ENCODE data around the gene GPR63. TPM values are rescaled to one million over a fixed set of nuclear protein-coding genes. Genes with fewer than 3 reads are reported as not detected.

The GPR63 gene
- total and polyA plus RNA-seq, 2 donors (not counting 1 experiment from before 2014, with no cell fraction given), result 1.2 to 3.0 TPM

GRCh38 chr6:96844530-96844929, 7.3 kb upstream of the GPR63 start:
- Histone ChIP-seq H3K9me3 (ENCODE audit: control insufficient read depth, insufficient read depth, low read depth, low read length) (no peaks in the 10 kb centered on the region), H3K4me3 (replicated peaks in 1 of 4; ENCODE audit: control extremely low read depth in 1 of 4, insufficient read depth in 1 of 4, low read depth in 3 of 4, low read length in 4 of 4) (no peak overlapping the region)

GRCh38 chr6:96841345-96841744, 4.1 kb upstream of the GPR63 start:
- no peak overlapping the region for H3K4me2 ChIP-seq (ENCODE audit: extremely low read depth, insufficient read depth, low read length)
- no peak overlapping the region for H3K27ac ChIP-seq (ENCODE audit: insufficient read depth, low read length)
- no peaks in the 10 kb centered on the region for H3K4me1 ChIP-seq (ENCODE audit: control insufficient read depth, extremely low read depth, insufficient read depth, low read length)
- H3K36me3 ChIP-seq (ENCODE audit: control insufficient read depth, insufficient read depth, low read length), result no peaks in the 10 kb centered on the region
- no peak overlapping the region for H3K9ac ChIP-seq (ENCODE audit: insufficient read depth, low read length)
- no peaks in the 10 kb centered on the region for H3K79me2 ChIP-seq (ENCODE audit: control insufficient read depth, insufficient read depth, low read length)
- no peak for DNase-seq (ENCODE audit: low read depth in 2 of 2)
- no peaks in the 10 kb centered on the region for H3K9me3 ChIP-seq (ENCODE audit: control insufficient read depth, insufficient read depth, low read depth, low read length)
- no peaks in the 10 kb centered on the region for H4K20me1 ChIP-seq (ENCODE audit: control insufficient read depth, extremely low read depth, insufficient read depth, low read length)
- TF ChIP-seq CTCF (conservative IDR thresholded peaks at IDR 0.05 in 1 of 2, IDR thresholded peaks at IDR 0.05 in 1 of 2; ENCODE audit: low read depth in 1 of 2, low read length in 2 of 2) (no peak), EZH2 (IDR thresholded peaks at IDR 0.05; ENCODE audit: low read length, missing control alignments) (no peak)
- no peak overlapping the region for H3K4me3 ChIP-seq (replicated peaks in 1 of 4; ENCODE audit: control extremely low read depth in 1 of 4, insufficient read depth in 1 of 4, low read depth in 3 of 4, low read length in 4 of 4)
- H3K27me3 ChIP-seq (ENCODE audit: control insufficient read depth, insufficient read depth, low read length), result no peaks in the 10 kb centered on the region
- no peak overlapping the region for H2AFZ ChIP-seq (ENCODE audit: low read length)

More at GRCh38 chr6:96844530-96844929, 7.3 kb upstream of the GPR63 start:
- DNase-seq (ENCODE audit: low read depth in 2 of 2), result no peak
- Histone ChIP-seq H3K9ac (ENCODE audit: insufficient read depth, low read length) (no peak overlapping the region), H3K27ac (ENCODE audit: insufficient read depth, low read length) (no peak overlapping the region), H3K4me2 (ENCODE audit: extremely low read depth, insufficient read depth, low read length) (no peak overlapping the region), H2AFZ (ENCODE audit: low read length) (no peak overlapping the region), H3K4me1 (ENCODE audit: control insufficient read depth, extremely low read depth, insufficient read depth, low read length) (no peaks in the 10 kb centered on the region), H3K36me3 (ENCODE audit: control insufficient read depth, insufficient read depth, low read length) (no peaks in the 10 kb centered on the region), H3K79me2 (ENCODE audit: control insufficient read depth, insufficient read depth, low read length) (no peaks in the 10 kb centered on the region), H4K20me1 (ENCODE audit: control insufficient read depth, extremely low read depth, insufficient read depth, low read length) (no peaks in the 10 kb centered on the region), H3K27me3 (ENCODE audit: control insufficient read depth, insufficient read depth, low read length) (no peaks in the 10 kb centered on the region)
- TF ChIP-seq CTCF (conservative IDR thresholded peaks at IDR 0.05 in 1 of 2, IDR thresholded peaks at IDR 0.05 in 1 of 2; ENCODE audit: low read depth in 1 of 2, low read length in 2 of 2), result no peak
- TF ChIP-seq EZH2 (IDR thresholded peaks at IDR 0.05; ENCODE audit: low read length, missing control alignments), result no peak

GRCh38 chr6:96836631-96837080, 621 bp downstream of the GPR63 start:
- H4K20me1 ChIP-seq (ENCODE audit: control insufficient read depth, extremely low read depth, insufficient read depth, low read length), result no peaks in the 10 kb centered on the region
- peak overlapping the region; percentile 69 to 91 (median 88) for H3K4me3 ChIP-seq (replicated peaks in 1 of 4; ENCODE audit: control extremely low read depth in 1 of 4, insufficient read depth in 1 of 4, low read depth in 3 of 4, low read length in 4 of 4)
- no peaks in the 10 kb centered on the region for H3K79me2 ChIP-seq (ENCODE audit: control insufficient read depth, insufficient read depth, low read length)
- H3K9me3 ChIP-seq (ENCODE audit: control insufficient read depth, insufficient read depth, low read depth, low read length), result no peaks in the 10 kb centered on the region
- peak overlapping the region; percentile 36 for H3K9ac ChIP-seq (ENCODE audit: insufficient read depth, low read length)
- TF ChIP-seq CTCF (conservative IDR thresholded peaks at IDR 0.05 in 1 of 2, IDR thresholded peaks at IDR 0.05 in 1 of 2; ENCODE audit: low read depth in 1 of 2, low read length in 2 of 2) (no peak), EZH2 (IDR thresholded peaks at IDR 0.05; ENCODE audit: low read length, missing control alignments) (no peak)
- peak; percentile 12 to 13 for DNase-seq (ENCODE audit: low read depth in 2 of 2)
- H3K27ac ChIP-seq (ENCODE audit: insufficient read depth, low read length), result peak overlapping the region; percentile 24
- H3K4me2 ChIP-seq (ENCODE audit: extremely low read depth, insufficient read depth, low read length), result peak overlapping the region; percentile 91
- no peaks in the 10 kb centered on the region for H3K27me3 ChIP-seq (ENCODE audit: control insufficient read depth, insufficient read depth, low read length)
- no peaks in the 10 kb centered on the region for H3K4me1 ChIP-seq (ENCODE audit: control insufficient read depth, extremely low read depth, insufficient read depth, low read length)
- no peaks in the 10 kb centered on the region for H3K36me3 ChIP-seq (ENCODE audit: control insufficient read depth, insufficient read depth, low read length)
- H2AFZ ChIP-seq (ENCODE audit: low read length), result peak overlapping the region; percentile 94

All from fibroblast of lung (primary cell).